ENCODE results near the gene VAT1L.
"Not testable (repeated sequence)": the region's sequence is repeated elsewhere in the genome, so short reads cannot be mapped to it uniquely, and the experiment has no call there.

Gene VAT1L

DNA sequence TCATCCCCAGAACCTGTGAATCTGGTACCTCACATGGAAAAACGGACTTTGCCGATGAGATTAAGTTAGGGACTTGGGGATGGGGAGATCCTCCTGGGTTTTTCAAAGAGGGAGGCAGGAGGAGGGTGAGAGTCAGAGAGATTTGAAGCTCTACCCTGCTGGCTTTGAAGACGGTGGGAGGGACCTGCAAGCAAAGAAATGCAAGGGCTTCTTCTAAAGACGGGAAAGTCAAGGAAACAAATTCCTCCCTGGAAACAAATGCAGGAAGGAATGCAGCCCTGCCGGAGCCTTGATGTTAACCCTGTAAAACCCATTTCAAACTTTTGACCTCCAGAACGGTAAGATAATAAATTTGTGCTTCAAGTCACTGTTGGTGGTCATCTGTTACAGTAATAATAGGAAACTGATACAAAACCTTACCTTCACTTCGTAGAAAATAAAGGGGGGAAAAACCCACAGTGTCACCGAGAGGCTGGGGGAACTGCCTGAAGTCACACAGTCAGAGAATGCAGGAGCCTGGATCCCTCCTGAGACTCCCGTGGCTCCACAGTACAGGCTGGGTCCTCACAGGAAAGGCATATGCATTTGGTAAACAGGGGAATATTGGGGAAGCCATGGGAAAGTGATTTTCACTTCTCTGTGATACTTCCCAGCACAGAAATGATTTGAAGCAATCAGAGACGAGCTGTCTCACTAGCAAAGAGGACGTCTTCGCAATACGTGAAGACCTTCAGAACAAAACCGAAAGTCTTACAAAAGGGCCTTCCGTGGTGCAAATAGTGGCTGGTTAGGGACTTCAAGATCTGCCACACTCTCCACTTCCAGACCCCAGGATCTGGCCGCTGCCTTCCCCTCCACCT is 175.1 kb downstream of the VAT1L start:
- DNase-seq = peak; percentile 10

DNA sequence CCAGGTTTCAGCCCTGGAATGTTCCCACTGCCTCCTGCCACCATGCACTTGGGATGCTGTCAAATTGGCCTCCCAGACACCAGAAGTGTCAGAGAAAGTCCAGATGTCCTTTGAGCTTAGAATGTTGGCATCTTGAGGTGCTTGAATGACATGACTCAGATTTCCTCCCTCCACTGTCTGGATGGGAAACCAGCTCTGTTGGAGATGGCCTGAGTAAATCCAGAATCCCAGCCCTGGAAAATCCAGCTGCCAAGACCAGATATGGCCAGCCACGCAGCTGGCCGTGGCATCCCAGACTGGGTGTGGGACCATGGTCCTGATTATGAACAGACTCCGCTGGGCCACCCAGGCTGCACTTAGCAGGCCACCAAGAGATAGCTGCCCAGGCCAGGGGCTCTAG is 177.0 kb downstream of the VAT1L start:
- DNase-seq = no peak

DNA sequence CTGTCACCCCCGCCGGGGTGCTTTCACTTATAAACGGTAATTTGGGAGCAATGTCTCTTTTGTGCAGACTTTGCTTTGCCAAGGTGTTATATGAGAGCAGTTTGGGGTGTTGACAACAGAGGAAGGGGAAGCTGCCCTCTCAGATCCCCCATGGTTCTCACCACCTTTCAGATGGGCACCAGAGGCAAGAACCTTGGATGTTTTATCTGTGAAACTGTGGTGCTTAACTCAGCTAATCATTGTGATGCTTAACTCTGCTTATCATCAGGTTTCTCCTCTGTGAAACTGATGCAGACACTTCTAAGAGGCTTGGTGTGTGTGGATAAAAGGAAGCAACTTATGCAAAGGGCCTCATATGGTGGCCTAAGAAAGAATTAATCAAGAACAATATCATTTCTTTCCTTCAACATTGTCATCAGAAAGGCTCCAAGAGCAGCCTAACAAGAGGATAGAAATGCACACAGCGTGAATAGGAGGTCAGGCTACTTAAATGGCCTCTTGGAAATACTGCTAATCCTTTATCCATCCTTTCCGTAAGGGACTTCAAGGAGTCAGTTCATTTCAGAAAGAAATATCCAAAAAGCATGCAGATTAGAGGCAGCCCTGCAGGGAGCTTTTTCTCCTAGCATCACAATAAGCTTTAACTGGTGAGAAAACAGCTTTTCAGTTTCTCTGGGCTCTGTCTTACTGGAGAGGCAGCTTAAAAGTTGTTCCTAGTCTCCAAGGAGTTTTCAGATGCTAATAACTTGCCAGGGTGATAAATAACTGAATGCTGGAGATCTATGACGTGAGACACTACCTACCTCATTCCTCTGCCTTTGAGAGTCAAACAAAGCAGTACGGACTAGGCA is 178.9 kb downstream of the VAT1L start:
- no peak for DNase-seq

DNA sequence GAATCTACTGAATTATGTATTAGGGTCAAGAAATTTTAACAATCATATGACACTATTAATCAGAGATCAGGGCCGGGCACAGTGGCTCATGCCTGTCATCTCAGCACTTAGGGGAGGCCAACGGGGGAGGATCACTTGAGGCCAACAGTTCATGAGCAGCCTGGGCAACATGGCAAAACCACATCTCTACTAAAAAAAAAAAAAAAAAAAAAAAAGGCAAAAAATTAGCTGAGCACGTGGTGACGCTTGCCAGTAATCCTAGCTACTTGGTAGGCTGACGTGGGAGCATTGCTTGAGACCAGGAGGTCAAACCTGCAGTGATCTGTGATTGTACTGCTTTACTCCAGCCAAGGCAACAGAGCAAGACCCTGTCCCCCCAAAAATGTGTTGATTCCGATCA is 181.5 kb downstream of the VAT1L start:
- no peak for DNase-seq

DNA sequence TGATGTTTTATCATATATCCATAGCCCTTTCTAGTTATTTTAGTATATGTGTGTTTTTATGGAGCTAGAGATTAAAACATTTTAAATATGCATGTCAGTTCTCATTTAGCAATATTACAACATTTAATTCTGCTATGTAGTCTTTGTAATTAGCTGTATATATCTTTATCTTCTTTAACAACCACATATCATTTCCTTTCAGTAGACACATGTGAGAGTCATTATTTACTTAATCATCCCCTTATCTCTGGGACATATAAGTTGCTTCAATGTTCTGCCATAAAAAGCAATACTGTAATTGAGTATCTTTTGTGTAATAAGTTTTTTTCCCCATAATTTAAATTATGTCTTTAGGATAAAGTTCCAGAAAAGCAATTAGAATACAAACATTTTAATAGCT is 182.0 kb downstream of the VAT1L start:
- DNase-seq = no peak

DNA sequence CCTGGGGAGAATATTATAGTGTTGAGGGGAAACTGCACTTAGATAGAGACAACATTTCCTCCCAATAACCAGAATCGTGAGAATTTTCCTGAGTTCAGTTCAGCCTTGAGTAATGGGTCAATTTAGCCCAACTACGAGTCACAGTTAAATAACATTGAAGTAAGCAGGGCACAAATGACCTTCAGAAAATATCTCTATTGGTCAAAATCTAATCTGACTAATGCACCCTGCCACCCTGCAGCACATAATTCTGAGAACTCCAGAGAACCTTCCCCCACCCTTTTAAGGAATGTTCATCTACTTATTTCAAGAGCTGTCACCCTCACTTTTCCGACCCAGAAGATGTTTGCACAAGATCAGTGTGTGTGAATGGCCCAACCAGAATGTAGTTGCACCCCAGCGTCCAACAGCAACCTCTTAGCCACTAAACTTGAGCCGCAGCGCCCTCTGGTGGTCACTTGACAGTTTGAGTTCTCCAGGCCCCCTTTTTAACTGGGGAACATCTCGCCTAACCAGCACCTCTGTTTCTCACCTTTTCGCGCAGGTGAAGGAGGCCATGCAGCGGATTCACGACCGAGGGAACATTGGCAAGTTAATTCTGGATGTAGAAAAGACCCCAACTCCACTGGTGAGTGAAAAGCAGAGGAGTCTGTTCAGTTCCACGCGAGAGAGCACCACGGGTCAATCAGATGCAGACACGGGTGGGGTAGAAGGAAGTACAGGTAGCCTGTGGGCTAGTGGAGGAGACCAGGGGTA is 183.1 kb downstream of the VAT1L start:
- peak; percentile 68 for DNase-seq

DNA sequence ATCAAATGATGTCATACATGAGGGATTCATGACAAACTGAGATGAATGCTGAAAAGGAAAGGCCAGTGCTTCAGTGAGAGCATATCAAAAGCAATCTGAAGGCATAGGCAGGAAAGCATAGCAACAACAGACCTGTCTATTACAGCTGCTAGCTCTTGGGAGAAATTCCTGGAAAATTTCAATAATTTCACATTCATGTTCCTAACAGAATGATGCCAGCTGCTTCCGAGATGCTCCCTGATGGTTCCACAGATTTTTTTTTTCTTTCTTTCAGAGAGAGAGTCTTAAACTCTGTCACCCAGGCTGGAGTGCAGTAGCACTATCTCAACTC is 183.7 kb downstream of the VAT1L start:
- no peak for DNase-seq

DNA sequence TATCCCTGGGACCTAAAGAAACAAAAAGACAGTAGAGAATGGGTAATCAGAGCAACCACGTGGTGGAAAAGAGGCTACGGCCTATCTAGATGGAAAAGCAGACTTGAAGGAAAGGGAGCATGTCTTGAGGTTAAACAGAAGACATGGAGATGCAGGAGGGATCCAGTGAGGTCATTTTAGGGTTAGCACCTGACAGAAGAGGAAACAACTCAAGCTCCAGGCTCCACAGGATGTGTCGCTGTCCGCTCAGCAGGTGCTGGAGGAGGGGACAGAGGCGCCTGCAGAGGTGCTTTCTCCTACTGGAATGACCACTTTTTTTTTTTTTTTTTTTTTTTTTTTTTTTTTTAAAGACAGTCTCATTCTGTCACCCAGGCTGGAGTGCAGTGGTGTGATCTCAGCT is 186.5 kb downstream of the VAT1L start:
- DNase-seq = no peak

DNA sequence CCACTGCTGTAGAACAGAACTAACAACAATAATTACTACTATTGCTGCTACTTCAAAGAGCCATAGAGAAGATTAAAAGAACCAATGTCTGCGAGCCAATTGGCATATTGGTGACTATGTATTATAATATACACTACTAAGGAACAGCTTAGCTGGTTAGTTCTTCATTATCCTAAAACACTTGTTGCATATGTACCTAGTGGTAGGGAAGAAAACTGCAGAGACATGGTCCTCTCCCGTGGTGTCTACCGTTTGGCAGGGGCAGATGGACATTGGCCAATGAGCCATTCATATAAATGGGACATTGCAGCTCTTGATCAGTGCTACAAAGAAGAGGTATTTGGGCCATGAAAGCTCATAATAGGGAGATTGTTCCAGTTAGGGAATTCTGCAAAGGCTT is 187.6 kb downstream of the VAT1L start:
- DNase-seq = no peak

DNA sequence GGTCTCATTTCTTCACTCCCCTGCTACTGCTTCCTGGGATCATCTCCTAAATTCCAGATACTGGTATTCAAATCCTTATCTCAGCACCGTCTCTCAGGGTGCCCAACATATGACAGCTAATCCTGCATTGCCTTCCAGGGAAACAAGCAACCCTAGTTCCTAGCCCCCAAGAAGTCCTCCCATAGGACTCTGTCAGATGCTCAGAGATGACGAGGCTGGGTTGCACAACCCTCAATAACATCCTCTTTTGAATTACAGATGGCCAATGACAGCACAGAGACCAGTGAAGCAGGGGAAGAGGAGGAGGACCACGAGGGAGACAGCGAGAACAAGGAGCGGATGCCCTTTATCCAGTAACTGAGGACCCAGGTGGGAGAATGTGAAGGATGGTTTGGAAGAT is 189.0 kb downstream of the VAT1L start:
- no peak for DNase-seq

DNA sequence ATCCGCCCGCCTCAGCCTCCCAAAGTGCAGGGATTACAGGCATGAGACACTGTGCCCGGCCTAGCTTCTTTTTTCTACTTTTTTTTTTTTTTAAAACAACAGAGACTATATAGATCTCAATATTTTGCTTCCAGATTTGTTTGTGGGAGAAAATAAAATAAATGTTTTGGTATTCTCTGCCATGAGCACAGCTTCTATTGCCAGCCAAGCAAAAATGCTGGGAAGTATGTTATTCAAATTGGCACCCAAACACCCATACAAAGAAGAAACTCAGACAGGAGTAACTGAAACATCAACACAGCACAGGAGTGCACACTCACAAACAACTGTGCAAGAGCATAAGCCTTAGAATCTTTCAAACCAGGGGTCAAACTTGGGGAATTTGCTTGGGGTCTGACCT is 196.7 kb downstream of the VAT1L start:
- no peak for DNase-seq

DNA sequence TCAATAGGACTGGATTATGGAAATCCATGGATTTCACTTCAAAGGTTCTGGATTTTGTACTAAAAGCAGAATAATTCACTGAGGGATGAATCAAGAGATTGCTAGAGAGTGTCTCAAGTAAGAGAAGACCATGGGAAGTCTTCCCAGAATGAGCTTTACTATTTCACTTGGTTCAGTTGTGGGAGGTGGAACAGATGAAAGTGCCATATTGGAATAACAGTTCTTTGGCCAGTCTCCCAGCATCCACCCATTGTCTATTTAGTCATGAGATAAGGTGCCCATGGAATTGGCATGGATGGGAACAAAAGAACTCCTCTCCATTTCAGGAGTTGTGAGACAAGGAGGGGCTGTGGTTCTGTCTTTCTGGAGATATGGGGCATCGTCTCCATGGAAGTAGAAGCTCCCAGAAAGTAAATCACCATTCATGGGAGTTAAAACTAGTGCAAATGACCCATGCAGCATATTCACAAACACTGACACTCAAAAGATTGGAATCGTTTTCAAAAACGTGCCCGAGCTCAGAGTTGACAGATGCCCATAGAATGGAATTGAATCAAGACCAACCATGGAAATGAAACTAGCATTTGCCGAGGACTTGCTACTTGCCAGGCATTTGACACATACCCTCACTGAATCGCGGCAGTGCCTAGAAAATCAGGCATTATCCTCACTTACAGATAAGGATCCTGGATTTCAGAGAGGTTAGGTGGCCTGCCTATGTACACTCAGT is 197.8 kb downstream of the VAT1L start:
- no peak for DNase-seq

DNA sequence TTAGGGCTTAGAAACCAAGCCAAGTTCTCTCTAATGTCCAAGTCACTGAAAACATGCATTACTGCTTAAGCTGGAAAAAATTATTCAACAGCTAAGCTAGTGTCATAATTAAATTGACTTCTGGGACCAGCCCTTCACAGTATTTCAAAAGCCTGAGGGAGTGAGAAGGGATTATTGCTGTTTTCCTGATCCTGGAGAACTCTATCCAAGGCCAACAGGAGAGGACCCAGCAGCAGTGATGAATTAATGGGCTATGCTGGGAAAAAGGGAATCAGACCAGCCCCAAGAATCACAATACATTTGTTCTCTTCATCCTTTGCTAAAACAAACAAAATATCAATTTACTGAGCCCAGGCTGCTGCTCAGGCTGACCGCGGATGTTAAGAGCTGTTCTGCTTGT is 199.4 kb downstream of the VAT1L start:
- DNase-seq = no peak

DNA sequence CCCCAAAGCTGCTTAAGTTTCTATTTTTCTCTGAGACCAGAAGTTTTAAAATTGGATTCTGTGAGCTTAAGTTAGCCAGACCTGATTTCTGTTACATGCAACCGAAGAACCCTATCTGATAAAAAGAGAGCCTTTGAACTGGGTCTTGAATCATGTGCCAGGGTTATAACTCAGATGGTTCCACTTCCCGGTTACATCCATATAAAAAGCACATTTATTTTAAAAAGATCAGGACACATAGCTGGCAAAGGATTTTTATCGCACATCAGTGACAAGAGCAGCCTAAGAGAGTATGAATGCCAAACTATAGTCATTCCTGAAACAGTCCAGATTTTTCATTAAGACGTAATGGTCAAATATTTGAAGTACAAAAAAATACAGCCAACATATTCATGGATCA is 201.5 kb downstream of the VAT1L start:
- no peak for DNase-seq

DNA sequence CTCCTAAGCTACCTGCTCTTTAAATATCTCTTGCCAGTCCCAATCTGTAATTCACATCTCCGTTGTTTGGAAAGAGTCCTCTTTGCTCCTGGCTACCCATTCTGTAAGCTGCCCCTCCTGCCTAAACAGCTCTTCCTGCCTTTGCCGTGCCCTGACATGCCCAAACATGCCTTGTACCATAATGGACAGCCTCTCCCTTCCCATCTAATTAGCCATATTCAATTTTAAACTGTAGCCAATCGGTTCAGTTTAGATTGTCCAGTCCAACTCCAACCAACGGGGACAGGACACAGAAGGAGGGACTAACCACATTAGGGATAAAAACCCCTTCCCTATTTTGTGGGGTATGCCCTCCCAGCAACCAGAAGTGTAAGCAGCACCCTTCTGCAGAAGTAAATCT is 203.3 kb downstream of the VAT1L start:
- no peak for DNase-seq

DNA sequence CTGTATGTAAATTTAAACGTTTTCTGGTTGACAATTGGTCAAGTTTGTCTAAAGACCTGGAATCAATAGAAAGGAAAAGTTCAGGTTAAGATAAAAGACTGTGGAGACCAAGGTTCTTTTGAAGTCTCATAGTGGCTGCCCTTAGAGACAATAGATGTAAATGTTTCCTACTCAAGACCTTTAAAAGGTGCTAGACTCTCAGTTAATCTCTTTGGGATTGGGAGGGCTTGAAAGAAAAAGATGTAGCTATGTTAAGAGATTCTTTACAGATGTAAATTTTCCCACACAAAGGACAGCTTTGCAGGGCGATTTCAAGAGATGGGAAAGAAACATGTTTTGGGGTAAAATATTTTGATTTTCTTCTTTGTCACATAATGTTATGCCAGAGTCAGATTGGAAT is 204.0 kb downstream of the VAT1L start:
- not testable (repeated sequence) for DNase-seq

DNA sequence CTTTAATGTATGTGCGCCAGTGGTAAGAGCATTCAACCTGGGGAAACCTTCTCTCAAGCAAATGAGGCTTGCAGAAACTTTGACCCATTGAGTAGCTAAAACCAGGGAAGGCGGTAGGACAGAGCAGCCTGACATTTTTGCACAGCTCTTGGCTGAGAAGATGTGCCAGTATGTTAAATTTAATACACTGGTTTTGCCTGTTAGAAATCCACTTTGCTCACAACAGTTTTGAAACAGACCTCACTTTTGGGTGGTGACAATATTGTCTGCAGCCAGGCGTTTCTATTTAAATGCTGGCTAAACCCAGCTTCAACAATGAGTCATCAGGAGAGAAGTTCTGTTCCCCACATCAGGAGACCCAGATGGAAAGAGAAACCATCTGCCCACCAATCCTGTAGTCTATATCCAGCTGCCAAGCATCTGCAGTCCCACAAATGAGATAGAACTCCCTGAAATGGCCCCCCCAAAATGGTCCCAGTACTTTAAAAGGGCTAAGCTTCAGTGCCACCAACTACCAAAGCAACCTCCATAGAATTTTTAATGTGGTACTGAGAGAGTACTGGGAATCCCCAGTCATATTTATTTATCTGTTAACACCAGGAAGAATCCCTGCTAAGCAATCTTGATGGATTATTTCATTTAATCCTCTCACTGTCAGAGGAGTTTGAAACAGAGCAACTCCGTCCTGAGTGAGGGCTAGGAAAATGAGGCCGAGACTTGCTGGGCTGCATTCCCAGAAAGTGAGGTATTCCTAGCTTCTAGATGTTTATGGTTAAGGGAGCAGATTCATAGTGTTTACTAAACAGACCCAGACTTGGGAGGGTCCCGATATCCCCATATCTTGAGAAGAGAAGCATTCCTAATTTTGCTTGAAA is 205.0 kb downstream of the VAT1L start:
- DNase-seq = no peak

DNA sequence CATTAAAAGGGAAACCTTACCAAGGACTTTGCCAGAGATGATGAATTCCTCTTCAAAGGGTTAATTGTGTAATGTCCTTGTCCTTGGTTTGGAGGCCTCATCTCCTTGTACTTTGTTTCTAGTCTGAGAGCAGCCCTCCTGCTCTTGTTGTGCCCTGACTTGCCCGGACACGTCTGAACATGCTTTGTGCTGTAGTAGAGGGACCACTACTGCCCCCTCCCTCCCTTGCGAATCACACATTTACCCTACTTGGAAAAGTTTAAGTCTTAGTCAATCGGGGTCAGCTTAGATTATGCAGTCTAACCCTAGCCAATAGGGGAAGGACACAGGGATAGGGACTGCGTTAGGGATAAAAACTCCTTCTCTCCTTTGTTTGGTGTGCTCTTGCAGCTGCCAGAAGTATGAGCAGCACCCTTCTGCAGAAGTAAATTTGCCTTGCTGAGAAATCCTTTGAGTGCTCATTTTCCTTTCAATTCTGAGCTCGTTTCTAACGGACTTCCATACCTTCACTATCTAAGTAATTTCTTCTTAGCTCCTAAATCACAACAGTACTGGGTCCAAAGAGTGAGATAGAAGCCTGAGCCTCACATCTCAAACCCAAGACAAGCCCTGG is 207.6 kb downstream of the VAT1L start:
- no peak for DNase-seq

DNA sequence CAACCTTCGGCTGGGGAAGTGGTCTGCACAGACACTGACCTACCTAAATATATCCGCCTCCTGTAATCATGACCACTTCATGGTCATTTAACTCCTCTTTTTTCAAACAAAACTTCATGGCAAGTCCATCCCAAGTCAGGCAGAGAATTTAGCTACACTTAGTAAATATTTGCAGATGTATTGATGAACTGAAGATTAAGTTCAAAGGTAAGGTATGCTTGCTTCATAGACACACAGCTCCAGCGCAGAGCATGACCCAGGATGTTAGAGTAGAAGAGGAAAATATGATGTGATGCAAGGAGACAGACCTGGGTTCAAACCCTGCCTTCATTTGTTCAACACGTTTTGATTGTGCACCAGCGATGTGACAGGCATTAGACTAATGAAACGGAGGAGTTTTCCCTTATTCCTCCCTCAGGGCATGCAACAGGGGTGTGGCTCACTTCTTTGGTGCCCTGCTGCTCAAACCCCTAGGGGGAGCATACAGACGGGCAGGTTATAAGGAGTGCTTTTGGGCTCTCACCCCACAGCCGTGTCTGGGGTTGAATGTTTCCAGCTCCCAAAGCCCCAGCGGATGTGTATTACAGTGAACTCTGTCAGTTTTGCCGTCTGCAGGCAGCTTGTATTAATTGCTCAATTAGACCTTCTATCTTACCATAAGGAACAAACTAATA is 210.1 kb downstream of the VAT1L start:
- DNase-seq = no peak

DNA sequence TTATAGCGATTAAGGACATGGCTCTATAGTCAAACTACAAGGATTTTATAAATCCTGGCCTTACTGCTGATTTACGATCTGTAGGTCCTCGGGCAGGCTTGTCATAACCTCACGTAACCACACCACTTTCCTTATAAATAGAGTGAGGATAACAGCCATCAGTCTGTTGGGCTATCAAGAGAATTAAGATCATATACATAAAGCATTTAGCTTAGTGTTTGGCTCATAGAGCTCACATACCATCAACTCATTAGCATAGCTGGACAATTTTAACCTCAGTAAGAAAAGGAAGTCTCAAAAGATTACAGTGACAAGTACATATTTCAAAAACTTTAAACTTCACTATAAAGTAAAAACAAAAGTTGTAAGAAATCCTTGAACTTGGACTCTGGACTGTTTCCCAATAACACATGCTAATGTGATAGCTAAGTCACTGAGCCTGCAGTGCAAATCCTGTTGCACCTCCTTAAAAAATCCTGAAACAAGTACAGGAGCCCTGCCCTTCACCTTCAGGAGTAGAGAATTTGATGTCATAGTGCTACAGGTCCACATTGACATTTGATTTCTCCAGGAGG is 213.2 kb downstream of the VAT1L start:
- DNase-seq = no peak
